HG03469 (cell line): ENCODE results near the gene PBOV1.

Experiments used
- ATAC-seq: cut with Tn5 transposase; IDR thresholded peaks from one replicate; pipeline ENCODE4 v1.9.1; 2021; ENCODE audit warnings: mild to moderate bottlenecking, moderate library complexity, moderate number of reproducible peaks; ENCODE audit not compliant: unreplicated experiment

PBOV1 gene

DNA sequence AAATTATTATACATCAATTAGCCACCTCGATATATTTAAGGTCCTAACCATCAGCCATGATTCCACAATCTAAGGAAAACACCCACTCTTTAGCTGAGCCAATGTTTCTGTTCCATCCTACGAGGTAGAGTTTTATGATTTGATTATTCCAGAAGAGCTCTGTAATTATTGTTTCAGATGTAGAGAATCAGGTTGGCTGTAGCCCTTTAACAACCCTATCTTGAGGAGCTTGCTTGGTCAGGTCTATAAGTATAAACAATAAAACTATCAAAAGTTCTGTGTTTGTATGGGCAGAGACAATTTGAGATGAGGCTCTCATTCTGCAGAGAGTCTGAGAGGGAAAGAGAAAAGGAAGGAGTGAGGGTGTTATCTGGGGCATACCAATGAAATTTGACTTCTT lies at the start of gene PBOV1:
Gene PBOV1, minus strand, starts transcription at position 43 of the 400 bp plus-strand sequence. CDS start 96 bp downstream, outside the sequence.
- no peak for ATAC-seq

DNA sequence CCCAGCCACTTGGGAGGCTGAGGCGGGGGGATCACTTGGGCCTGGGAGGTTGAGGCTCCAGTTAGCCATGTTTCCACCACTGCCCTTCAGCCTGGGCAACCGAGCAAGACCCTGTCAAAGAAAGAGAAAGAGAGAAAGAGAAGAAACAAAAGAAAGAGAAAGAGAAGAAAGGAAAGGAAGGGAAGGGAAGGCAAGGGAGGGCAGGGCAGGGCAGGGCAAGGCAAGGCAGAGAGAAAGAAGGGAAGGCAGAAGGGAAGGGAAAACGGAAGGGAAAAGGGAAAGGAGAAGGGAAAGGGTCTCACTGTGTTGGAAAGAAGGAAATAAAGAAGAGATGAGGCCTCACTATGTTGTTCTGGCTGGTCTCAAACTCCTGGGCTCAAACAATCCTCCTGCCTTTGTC lies 47.8 kb upstream of the PBOV1 start:
- ATAC-seq, result no peak

DNA sequence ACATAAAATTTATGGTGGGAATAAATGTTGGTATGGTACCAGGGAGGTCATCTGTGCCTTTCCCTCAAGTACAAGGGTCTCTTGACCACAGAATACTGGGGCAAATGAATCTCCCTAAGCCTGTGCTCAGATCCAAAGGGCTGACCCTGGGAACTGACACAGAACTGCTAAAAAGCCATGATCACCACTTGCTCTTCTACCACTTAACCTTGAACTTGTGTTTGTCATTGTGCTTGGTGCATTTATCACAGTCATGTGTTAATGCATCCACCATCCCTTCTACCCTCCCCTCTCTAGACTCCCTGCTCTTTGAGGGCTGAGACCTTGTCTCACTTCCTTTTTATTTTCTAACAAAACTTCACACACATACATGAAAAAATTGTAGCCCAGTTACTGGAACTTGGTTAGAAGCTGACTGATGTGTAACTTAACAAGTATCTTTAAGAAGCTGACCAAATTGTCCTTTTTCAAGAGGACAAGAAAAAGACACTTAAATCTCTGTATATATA lies 46.1 kb upstream of the PBOV1 start:
- no peak for ATAC-seq

DNA sequence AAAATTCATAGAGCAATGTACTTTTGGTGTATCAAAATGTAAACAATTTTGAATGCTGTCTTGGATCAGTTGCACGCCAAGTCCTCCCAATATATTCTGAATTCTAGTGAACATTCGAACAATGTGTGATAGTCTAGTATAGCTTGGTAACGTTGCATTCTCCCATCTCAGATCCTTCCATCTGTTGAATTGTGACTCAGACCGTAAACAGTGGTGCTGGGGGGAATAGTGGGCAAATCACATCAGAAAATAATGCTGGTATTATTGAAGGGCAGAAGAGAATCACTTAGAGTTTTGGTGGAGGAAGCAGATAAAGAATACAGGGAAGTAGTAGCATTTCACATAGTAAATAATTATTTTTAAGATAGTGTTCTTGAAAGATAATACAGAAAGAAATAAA lies 45.7 kb upstream of the PBOV1 start:
- no peak for ATAC-seq

DNA sequence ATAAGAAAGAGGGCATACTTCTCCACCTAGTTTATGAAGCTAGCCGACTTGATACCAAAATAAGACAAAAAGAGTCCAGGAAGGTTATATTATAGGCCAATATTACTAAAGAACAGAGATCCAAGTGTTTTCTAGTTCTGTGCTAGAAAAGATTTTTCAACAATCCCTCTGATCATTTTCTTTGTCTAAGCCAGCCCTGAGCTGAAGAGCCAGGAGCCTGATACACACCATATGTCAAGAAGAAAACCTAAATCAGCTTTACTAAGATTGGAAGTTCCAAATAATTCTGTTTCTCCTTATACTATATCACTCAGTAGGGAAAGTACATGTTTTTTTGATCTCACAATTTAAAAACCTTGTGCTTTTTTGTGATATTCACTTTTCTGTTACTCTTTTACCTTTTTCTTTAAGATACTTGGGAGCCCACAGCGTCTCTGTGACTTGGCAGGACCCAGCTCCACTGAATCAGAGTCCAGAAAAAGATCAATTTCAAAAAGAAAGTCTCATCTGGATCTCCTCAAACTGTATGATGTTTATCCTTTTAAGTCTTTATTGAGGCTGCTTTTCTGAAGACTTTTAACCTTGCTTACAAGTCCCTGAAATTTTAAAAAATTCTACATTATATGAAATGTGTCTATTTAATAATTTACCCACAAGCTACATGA lies 43.0 kb upstream of the PBOV1 start:
- ATAC-seq, result no peak

DNA sequence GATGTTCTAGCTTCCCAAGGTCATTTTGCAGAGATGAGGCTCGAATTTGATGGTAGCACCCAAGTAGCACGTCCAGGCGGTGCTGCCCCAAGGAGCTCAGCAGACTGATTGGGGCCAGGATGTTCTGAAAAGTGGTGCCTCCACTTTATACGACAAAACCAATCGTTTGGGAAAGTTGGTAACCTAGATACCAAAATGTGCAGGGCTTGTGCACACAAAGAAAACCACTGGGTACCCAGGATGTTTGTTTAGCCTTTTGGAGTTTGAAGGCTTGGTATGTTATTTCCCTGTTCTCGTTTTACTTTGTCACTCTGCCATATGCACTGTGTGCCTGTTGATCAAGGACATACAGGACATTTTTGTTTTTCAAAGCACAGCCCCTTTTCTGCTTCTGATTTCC lies 40.7 kb upstream of the PBOV1 start:
- ATAC-seq, result no peak

DNA sequence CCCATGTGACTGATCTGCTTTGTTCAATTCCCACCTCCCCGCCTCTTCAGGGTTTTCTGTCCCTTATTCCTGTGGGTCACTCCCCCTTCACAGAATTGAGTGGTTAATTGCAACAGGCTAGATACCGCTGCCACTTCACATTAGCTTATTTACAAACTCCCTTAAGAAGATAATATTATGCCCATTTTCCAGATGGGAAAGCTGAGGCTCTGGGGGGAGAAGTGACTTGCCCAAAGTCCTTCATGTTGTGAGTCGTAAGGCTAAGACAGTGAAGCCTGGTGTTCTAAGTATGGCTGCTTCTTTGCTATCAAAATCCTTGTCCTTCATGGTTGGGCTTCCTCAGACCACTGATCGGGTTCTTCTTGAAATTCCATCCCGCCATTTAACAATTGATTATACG lies 39.9 kb upstream of the PBOV1 start:
- ATAC-seq, result no peak

DNA sequence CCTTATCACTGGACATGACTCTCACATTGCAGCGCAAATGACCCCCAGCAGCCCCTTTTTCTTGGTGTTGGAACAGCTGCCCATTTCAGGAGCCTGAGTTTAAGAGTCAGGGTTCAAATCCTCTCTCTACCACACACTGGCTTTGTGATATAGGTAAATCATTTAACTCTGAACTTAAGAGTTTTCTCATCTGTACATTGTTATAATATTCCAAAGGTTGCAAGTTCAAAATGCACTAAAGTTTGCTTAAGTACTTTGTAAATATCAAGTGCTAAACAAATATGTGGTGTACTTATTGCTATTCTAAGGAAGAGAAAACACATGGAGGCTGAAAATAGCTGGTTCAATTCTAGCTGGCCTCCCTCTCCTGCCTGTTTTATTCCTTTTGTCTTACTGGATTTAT lies 39.3 kb upstream of the PBOV1 start:
- no peak for ATAC-seq

DNA sequence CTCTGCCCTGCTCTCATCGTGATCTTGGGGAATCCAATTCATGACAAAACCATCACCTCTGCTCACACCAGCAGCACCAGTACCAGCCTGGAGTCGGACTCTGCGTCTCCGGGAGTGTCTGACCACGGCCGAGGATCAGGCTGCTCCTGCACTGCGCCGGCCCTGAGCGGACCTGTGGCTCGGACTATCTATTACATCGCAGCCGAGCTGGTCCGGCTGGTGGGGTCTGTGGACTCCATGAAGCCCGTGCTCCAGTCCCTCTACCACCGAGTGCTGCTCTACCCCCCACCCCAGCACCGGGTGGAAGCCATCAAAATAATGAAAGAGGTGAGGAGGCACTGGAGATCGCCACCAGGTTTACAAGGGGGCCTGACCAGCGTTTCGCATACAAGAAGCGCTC lies 37.2 kb upstream of the PBOV1 start:
- no peak for ATAC-seq

DNA sequence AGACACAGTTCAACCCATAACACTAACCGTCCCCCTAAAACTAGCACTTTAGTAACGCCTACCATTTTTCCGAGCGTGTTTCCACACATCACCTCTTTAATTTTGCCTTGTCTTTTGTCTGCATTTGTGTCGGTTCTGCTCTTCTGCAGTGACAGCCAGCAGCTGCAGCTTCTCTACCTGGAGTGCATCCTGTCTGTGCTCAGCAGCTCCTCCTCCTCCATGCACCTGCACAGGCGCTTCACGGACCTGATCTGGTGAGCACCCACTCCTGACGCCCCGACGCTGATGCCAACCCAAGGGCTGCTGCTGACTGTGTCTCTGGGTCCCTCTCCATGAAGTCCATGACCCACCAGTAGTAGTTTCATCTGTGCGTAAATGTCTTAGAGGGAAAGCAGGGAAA lies 35.4 kb upstream of the PBOV1 start:
- no peak for ATAC-seq

DNA sequence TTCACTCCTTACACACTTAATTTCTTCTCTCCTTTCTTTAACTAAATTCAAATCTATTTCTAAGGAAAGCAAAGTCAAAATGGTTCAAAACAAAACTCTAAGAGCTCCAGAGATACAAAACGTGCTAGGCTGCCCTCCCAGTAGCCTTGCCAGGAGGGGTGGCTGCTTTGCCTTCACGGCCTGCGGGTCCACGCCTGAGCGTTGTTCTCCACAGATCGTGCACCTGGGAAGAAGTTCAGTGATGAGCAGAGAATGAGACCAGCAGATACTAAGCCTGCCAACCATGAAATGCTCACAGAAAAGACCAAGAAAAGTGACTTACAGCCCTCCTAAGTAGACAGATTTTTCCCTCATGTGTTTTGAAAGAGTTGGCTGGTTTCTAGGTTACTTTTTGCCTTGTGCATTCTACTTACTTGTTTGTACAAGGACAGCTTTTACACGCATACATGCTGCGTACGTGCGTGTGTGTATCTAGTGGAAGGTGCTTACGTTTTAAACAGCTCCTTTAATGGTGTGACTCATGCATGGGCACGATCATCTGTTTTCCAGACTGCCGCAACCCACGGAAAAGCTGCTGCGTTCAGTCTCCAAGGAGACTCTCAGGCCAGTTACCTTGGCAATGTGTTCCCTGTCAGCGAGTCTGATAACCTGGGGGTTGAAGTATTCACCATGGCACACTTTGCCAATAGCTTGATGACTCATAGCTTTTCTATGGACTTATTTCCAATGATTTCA lies 32.4 kb upstream of the PBOV1 start:
- no peak for ATAC-seq

DNA sequence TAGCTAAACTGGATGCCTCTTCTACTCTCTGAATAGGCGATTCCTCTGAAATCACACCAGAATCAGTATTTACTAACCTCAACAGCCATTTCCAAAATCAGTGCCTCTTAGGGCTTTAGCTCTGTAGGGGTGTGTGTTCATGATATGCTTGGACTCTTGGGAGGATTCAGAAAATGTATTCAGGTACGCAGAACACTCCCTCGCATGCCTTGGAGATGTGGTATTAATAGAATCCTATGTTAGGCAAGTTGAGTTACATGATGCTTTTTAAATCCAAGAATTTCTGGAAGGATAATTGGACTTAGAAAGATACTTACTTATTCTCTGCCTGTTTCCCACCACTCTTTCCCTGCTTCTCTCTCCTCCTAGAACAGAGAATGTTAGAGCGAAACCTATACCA lies 31.8 kb upstream of the PBOV1 start:
- no peak for ATAC-seq

DNA sequence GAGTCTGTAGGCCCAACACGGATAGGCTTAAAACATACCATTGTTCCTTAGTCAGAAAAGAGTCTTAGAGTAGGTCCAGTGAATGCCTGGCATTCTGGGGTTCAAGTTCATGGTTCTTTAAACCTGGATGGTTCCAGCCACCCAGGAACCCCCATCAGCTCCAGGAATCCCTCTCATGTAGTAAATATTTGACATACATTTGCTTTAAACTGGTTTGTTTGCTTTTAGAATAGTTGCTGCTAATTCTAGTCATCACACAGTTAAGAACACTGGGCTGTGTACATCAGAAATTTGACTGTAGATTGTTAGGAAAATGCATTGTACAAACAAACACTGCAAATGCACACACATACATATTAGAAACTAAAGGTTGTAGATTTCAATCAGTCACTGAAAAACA lies 30.6 kb upstream of the PBOV1 start:
- no peak for ATAC-seq

DNA sequence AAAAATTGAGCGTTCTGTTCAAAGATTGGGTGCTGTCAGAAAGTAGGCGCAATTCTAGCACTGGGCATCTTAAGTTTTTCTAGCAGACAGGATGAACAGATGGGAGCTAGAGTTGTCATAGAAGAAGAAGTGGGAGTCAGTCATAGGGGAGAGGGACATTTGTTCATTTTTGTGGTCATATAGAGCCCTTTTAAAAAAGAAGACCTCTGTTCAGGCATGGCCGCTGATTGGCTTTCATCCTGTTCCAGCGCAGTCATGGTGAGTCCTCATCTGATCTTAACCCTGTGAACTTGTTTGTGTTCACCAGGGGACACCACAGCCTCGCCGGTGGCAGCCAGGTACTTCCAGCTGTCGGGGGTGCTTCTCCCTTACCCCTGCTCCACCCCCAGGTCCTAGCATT lies 29.7 kb upstream of the PBOV1 start:
- no peak for ATAC-seq

DNA sequence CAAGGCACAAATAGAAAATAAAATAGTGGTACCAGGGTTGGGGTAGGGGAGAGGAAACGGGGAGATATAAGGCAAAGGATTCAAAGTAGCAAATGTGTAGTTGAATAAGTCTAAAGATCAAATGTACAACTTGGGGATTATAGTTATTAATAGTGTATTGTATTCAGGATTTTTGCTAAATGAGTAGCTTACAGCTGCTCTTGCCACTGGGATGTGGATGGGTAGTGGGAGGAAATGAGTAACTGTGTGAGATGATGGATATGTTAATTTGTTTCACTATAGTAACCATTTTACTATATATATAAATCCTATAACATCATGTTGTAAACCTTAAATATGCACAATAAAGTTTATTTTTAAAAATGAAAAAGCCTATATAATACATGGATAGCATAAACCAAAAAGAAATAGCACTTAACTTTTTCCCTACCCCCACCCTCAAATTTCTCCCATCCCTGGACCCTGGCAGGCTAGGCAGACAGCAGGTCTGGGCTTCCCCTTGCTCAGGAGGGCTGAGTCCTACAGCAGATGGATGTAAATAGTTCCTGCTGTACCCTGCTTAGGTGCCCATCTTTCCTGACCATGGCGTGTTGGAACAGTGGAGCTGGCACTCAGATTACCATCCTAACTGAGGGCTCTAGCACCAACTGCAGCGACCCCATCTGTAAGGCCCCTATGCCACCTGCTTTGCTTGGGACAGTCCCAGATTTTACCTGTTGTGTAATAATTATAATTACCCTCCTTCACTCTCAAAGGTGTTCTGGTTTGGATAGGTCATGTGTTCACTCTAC lies 28.6 kb upstream of the PBOV1 start:
- no peak for ATAC-seq

DNA sequence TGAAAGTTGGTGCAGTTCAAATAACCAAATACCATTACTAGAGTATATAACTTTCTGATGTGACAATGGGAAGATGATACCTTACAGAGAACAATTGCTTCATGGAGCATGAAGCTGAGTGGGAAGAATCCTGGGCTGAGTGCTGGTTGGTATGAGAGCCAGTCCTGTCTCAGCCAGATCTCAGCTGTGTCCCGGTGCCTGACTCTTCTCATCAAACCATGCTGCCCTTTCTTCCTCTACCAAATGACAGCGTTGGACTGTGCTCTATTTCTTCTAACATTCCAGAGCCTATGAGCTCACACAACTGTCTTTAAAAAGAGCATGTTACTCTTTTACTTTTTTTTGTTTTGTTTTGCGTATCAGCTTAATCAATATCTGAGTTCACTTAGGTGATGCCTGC lies 27.5 kb upstream of the PBOV1 start:
- no peak for ATAC-seq

DNA sequence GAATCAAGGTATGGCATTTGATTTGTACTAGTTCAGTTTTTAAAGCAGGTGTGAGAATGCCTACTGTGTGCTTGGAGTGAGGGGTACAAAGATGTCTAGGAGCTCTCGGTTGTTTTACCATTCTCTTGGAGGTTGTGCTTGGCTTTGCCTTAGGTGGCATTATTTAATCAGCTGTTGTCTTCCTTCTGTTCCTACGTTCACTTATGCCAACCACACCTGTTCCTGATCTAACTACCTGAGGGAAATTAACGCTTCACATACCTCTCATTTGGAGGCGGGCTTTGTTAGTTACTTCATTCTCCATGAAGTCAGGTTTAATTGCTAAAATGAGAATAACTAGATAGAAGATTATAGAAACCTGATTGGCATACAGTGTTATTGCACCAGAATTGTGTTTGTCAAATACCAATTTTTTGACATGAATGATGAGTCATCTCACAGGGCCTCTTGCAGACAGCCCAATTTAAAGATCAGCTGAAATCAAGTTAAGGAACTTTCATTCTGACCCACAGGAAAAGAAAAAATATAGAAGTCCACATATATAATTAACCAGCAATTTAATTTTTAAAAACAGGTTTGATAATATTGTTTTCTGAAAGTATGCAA lies 24.8 kb upstream of the PBOV1 start:
- ATAC-seq, result no peak

DNA sequence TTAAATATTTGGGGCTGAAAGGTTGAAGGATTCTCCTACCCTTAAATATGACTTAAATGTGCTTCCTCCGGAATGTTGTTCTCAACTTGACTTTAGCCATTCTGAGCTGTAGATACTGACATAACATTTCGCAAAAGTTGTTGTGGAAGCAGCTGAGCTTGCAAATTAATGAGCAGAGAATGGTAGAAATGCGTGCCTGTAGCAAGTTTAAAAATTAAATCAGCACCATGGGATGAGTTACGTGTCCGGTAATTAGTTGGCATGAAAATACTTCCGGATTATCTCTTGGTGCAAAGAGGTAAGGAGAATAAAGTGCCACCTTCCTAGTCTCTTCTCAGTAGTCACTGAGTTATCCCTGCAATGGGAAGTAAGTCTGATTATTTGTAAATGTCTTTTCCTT lies 23.6 kb upstream of the PBOV1 start:
- no peak for ATAC-seq

DNA sequence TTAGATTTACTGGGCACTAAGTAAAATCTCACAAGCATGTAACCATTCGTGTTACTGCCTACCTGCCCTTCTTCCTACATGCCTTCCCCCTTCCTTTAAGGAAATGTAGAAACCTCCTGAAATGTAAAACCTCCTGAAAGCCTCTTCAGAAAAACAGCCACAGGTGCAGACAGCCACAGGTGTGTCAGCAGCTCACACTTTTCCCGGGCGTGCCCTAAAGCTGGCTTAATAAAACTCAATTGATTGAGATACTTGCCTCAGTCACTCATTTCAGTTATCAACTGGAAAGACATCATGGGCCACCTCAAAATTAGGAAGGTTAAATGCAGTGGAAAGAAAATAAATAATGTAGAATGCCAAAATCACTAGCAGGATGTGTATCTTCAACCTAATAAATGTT lies 23.1 kb upstream of the PBOV1 start:
- ATAC-seq, result no peak

DNA sequence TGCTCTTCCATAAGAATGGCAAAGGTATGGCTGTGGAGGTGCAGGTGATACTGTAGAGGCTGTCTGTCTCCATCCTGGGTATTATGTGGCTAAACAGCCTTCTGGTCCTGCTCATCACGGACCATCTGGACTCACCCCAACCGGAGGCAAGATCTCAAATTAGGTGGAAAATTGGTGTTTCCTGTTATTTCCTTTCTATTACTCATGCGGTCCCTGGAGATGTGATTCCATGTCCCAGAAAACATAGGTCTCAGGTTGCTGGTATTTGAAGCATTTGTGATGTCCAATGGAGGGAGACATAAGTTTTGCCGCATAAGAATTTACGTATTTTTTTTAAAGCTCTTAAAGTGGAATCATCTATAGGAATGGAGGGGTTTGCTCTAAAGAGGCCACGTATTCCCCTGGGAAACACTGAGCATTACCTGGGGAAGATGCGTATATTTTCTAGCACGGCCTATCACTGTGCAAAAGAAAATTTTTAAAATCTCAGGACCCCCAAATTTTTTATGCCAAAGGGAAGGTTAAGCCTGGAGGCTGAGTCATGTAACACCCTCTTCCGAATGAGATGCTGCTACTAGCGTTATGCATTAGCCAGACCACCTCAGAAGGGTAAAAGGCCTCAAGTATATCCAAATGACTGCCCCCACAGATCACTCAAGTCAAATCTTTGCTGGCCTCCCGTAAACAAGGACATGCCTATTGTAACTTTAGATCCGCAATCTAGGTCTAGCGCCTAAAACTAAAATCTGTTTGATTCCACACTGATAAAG lies 22.4 kb upstream of the PBOV1 start:
- no peak for ATAC-seq

DNA sequence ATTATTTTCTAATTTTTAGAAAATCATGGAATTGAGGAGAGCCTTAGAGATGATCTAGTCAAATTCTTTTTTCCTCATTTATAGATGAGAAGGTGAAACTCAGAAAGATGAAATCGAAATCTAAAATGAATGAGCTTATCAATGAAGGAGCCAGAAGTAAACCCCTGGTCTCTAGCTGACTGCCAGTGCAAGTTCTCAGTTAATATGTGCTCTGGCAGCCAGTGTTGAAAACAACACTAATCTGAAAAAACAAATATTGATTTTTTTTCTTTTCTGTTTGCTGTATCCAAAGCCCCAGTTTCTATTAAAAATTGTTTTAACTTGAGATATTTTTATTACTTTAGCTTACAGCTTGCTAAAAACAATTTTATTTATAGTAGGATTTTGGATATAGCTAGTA lies 21.5 kb upstream of the PBOV1 start:
- no peak for ATAC-seq
